Natural killer cell (primary cell): ENCODE results near the gene PRTN3. TPM values are rescaled to one million over a fixed set of nuclear protein-coding genes. Genes with fewer than 3 reads are reported as not detected.

Experiments
- ATAC-seq, 3 donors: fragments of 150-1000 bp in 2 of 3; fragments of 200-7000 bp in 1 of 3; cut with Tn5 transposase; 1 replicate in 1 of 3; 2 replicates in 2 of 3; pipeline ENCODE4 v1.10.0; 2021; ENCODE audit warnings: mild to moderate bottlenecking in 2 of 3, moderate library complexity in 2 of 3
- DNase-seq, 2 donors: peaks; one replicate each; pipeline versions ENCODE4 v3.0.0 to v3.0.0-alpha.2; 2013 to 2021; ENCODE audit warnings: mixed read lengths in 1 of 2
- H3K27ac ChIP-seq: one replicate; pipeline ENCODE4 v1.5.1; 2013; ENCODE audit warnings: mild to moderate bottlenecking, low read length
- H3K27me3 ChIP-seq: one replicate; pipeline ENCODE4 v1.6.1; 2013; ENCODE audit warnings: low read length; ENCODE audit not compliant: control insufficient read depth, insufficient read depth
- H3K36me3 ChIP-seq: one replicate; pipeline ENCODE4 v1.6.1; 2013; ENCODE audit warnings: low read length; ENCODE audit not compliant: control insufficient read depth, insufficient read depth
- H3K4me1 ChIP-seq: one replicate; pipeline ENCODE4 v1.6.1; 2013; ENCODE audit warnings: low read length; ENCODE audit not compliant: control insufficient read depth, insufficient read depth
- H3K4me3 ChIP-seq: one replicate; pipeline ENCODE4 v1.5.1; 2013; ENCODE audit warnings: low read length
- H3K9me3 ChIP-seq: one replicate; pipeline ENCODE4 v1.6.1; 2013; ENCODE audit warnings: low read length; ENCODE audit not compliant: control insufficient read depth, insufficient read depth
- H3K27ac Mint-ChIP-seq, 2 donors: one replicate each; pipeline ENCODE4 v1.8.0; 2022; ENCODE audit warnings: mild to moderate bottlenecking in 2 of 2, mixed read lengths in 2 of 2, moderate library complexity in 1 of 2
- H3K27me3 Mint-ChIP-seq, 2 donors: one replicate each; pipeline ENCODE4 v1.8.0; 2022; ENCODE audit warnings: low read depth in 2 of 2, mixed read lengths in 2 of 2
- H3K36me3 Mint-ChIP-seq: one replicate; pipeline ENCODE4 v1.8.0; 2022; ENCODE audit warnings: mixed read lengths
- H3K4me1 Mint-ChIP-seq, 2 donors: one replicate each; pipeline ENCODE4 v1.8.0; 2022; ENCODE audit warnings: mixed read lengths in 2 of 2
- H3K4me3 Mint-ChIP-seq: one replicate; pipeline ENCODE4 v1.8.0; 2022; ENCODE audit warnings: mild to moderate bottlenecking, moderate library complexity, mixed read lengths
- H3K9me3 Mint-ChIP-seq, 2 donors: one replicate each; pipeline ENCODE4 v1.8.0; 2022; ENCODE audit warnings: mixed read lengths in 2 of 2
- WGBS: methylation state at CpG from one replicate; pipeline ENCODE4 v1.1.7; 2013; ENCODE audit warnings: missing lambda C conversion rate; ENCODE audit not compliant: insufficient coverage; 5-methylcytosine and 5-hydroxymethylcytosine counted together
- intact Hi-C: fragments of 100-400 bp; cut with micrococcal nuclease; formaldehyde crosslinking; loops from one replicate; pipeline ENCODE4 v1.14.2; 2022
- total RNA-seq, 4 donors: library from RNA; stranded (reverse); fragments of 120-200 nt in 1 of 4; gene quantifications; one replicate each; pipeline versions ENCODE4 v1.2.3 to v1.2.4, GENCODE V29; 2013 to 2022
- TF ChIP-seq, protein P1 (sequence below): fragments of 200-600 bp; IDR thresholded peaks from one replicate; pipeline ENCODE4 v1.8.0; 2022; ENCODE audit warnings: antibody characterized with exemption

PRTN3 gene
- total RNA-seq, 3 donors from 2014 or later (not counting 1 experiment from before 2014, with no cell fraction given) = 0.36 to 0.73 TPM; not detected in 1

- Mint-ChIP-seq H3K4me1 (peaks cover 0 to 14% of the 10 kb centered on the region in 2 donors), H3K4me3 (peak overlapping the region; percentile 6), H3K36me3 (no peaks in the 10 kb centered on the region), H3K27me3 (no peaks in the 10 kb centered on the region), H3K27ac (no peak overlapping the region), H3K9me3 (no peaks in the 10 kb centered on the region)
- H3K4me3 ChIP-seq = no peak overlapping the region
- DNase-seq (no peak), ATAC-seq (no peak)
- H3K27ac ChIP-seq = no peak overlapping the region
- TF ChIP-seq, protein P1, sequence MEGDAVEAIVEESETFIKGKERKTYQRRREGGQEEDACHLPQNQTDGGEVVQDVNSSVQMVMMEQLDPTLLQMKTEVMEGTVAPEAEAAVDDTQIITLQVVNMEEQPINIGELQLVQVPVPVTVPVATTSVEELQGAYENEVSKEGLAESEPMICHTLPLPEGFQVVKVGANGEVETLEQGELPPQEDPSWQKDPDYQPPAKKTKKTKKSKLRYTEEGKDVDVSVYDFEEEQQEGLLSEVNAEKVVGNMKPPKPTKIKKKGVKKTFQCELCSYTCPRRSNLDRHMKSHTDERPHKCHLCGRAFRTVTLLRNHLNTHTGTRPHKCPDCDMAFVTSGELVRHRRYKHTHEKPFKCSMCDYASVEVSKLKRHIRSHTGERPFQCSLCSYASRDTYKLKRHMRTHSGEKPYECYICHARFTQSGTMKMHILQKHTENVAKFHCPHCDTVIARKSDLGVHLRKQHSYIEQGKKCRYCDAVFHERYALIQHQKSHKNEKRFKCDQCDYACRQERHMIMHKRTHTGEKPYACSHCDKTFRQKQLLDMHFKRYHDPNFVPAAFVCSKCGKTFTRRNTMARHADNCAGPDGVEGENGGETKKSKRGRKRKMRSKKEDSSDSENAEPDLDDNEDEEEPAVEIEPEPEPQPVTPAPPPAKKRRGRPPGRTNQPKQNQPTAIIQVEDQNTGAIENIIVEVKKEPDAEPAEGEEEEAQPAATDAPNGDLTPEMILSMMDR = no peak
- WGBS = 94% methylated on average over 25 of the region's 29 CpGs
- H3K27me3 ChIP-seq = no peaks in the 10 kb centered on the region
- intact Hi-C loops = no loop called here
- H3K4me1 ChIP-seq = peaks cover 20% of the 10 kb centered on the region
- H3K9me3 ChIP-seq = no peaks in the 10 kb centered on the region
- H3K36me3 ChIP-seq = peaks cover 18% of the 10 kb centered on the region
Observed at GRCh38 chr19:869245-870177, 28.7 kb downstream of the PRTN3 start.

GRCh38 chr19:870314-870713, 29.5 kb downstream of the PRTN3 start:
- WGBS = 97% methylated on average over 7 of the region's 8 CpGs
- peak overlapping the region in 1 of 2 donors; percentile 6 for H3K27ac Mint-ChIP-seq
- Histone ChIP-seq H3K4me1 (peaks cover 20% of the 10 kb centered on the region), H3K36me3 (peaks cover 18% of the 10 kb centered on the region), H3K9me3 (no peaks in the 10 kb centered on the region), H3K27ac (no peak overlapping the region), H3K27me3 (no peaks in the 10 kb centered on the region), H3K4me3 (no peak overlapping the region)
- TF ChIP-seq, protein P1 = no peak
- H3K9me3 Mint-ChIP-seq = no peaks in the 10 kb centered on the region
- intact Hi-C loops = no loop called here
- no peak for DNase-seq
- H3K4me1 Mint-ChIP-seq = peaks cover 0 to 14% of the 10 kb centered on the region in 2 donors
- no peaks in the 10 kb centered on the region for H3K27me3 Mint-ChIP-seq
- peak overlapping the region; percentile 6 for H3K4me3 Mint-ChIP-seq
- H3K36me3 Mint-ChIP-seq = no peaks in the 10 kb centered on the region
- no peak for ATAC-seq

DNA sequence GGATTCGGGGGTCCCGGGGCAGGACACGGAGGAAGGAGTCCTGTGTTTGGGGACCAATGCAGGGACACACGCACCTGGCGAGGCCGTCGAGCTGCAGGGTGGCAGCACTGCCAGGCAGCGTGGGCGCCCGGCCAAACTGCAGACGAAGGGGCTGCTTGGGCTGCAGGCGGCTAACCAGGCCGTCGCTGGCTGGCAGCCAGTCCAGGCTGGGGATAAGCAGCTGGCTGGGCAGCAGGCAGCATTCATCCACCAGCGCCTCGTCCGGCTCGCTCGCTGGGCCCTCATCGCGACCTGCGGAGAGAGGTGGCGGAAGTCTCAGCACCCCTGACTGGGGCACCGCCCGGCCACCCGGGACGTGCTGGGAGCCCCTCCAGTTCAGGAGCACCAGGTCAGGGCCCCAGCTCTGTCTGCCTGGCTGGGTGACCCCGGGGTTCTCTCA, 30.2 kb downstream of the PRTN3 start:
- H3K27ac ChIP-seq = no peak overlapping the region
- H3K4me1 Mint-ChIP-seq = peaks cover 0 to 14% of the 10 kb centered on the region in 2 donors
- 98% methylated on average over 28 of the region's 28 CpGs for WGBS
- no peaks in the 10 kb centered on the region for H3K27me3 ChIP-seq
- no peaks in the 10 kb centered on the region for H3K9me3 ChIP-seq
- H3K27ac Mint-ChIP-seq = no peak overlapping the region
- no peaks in the 10 kb centered on the region for H3K36me3 Mint-ChIP-seq
- intact Hi-C loops = no loop called here
- H3K36me3 ChIP-seq = peaks cover 18% of the 10 kb centered on the region
- TF ChIP-seq, protein P1 = no peak
- ATAC-seq (no peak), DNase-seq (no peak)
- H3K9me3 Mint-ChIP-seq = no peaks in the 10 kb centered on the region
- H3K4me1 ChIP-seq = peaks cover 20% of the 10 kb centered on the region
- no peaks in the 10 kb centered on the region for H3K27me3 Mint-ChIP-seq
- H3K4me3 ChIP-seq = no peak overlapping the region
- no peak overlapping the region for H3K4me3 Mint-ChIP-seq
